ENCODE measurements around the gene SPARCL1. TPM values are rescaled to one million over a fixed set of nuclear protein-coding genes. Genes with fewer than 3 reads are reported as not detected.
A peak's percentile ranks its signal among the peaks of the same experiment; 100 is the strongest.
"Not testable (repeated sequence)": the region's sequence is repeated elsewhere in the genome, so short reads cannot be mapped to it uniquely, and the experiment has no call there.

The SPARCL1 gene, protein sequence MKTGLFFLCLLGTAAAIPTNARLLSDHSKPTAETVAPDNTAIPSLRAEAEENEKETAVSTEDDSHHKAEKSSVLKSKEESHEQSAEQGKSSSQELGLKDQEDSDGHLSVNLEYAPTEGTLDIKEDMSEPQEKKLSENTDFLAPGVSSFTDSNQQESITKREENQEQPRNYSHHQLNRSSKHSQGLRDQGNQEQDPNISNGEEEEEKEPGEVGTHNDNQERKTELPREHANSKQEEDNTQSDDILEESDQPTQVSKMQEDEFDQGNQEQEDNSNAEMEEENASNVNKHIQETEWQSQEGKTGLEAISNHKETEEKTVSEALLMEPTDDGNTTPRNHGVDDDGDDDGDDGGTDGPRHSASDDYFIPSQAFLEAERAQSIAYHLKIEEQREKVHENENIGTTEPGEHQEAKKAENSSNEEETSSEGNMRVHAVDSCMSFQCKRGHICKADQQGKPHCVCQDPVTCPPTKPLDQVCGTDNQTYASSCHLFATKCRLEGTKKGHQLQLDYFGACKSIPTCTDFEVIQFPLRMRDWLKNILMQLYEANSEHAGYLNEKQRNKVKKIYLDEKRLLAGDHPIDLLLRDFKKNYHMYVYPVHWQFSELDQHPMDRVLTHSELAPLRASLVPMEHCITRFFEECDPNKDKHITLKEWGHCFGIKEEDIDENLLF
- total RNA-seq, result 6.3 to 6.7 TPM (median 6.6 TPM) in 3 replicates

DNA sequence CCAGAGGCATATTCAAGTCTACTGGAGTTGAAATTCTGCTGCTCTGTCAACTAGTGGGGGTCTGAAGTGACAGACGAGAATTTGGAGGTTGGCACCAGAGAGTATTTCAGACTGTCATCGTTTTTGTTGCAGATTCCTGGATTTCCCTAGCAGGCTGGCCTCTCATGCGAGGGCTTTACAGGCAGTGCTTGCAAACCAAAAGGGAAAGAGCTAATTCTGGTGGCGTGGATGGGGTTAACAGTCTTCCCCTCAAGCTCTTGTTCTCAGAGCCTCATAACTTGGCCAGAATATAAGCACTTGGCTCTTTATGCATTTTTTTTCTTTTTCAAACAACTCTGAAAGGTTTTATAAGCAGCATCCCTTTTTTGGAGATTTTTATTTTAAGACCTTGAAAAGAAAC is at the start of gene SPARCL1:
Gene SPARCL1, minus strand, starts transcription at position 190 of the 400 bp plus-strand sequence. CDS start 29,802 bp downstream, outside the sequence.
- Mint-ChIP-seq H3K9me3 (peaks cover 12% of the 10 kb centered on the region), H3K27me3 (ENCODE audit: low read depth) (no peaks in the 10 kb centered on the region), H3K27ac (peak within 1 kb of the TSS; percentile 50), H3K36me3 (peaks cover under 1% of the 10 kb centered on the region), H3K4me1 (peaks cover 36% of the 10 kb centered on the region), H3K4me3 (peak within 1 kb of the TSS; percentile 51)
- TF ChIP-seq, protein P1, sequence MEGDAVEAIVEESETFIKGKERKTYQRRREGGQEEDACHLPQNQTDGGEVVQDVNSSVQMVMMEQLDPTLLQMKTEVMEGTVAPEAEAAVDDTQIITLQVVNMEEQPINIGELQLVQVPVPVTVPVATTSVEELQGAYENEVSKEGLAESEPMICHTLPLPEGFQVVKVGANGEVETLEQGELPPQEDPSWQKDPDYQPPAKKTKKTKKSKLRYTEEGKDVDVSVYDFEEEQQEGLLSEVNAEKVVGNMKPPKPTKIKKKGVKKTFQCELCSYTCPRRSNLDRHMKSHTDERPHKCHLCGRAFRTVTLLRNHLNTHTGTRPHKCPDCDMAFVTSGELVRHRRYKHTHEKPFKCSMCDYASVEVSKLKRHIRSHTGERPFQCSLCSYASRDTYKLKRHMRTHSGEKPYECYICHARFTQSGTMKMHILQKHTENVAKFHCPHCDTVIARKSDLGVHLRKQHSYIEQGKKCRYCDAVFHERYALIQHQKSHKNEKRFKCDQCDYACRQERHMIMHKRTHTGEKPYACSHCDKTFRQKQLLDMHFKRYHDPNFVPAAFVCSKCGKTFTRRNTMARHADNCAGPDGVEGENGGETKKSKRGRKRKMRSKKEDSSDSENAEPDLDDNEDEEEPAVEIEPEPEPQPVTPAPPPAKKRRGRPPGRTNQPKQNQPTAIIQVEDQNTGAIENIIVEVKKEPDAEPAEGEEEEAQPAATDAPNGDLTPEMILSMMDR (IDR thresholded peaks at IDR 0.05; ENCODE audit: unreplicated experiment), result no peak
- no peak for DNase-seq (ENCODE audit: low spot score in 2 of 2, unreplicated experiment in 2 of 2)

DNA sequence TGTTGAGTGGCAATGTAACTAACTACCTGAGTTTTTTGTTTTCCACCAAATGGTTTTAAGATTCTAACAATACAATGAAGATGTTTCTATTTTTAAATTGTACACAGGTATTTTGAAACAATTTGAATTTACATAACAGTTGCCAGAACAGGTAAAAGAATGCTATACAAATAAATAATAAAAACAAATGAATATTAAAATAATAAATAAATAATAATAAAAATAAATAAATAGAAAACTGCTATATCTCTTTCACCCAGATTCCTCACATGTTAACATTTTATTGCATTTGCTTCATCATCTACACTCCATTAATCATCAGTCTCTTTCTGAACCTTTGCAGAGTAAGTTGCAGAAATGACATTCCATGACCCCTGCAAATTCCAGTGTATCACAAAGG is 46.8 kb upstream of the SPARCL1 start:
- Mint-ChIP-seq H3K27ac (no peak overlapping the region), H3K9me3 (no peaks in the 10 kb centered on the region), H3K36me3 (no peaks in the 10 kb centered on the region), H3K27me3 (ENCODE audit: low read depth) (peaks cover 2% of the 10 kb centered on the region), H3K4me3 (no peak overlapping the region), H3K4me1 (no peaks in the 10 kb centered on the region)
- TF ChIP-seq, protein P1 (IDR thresholded peaks at IDR 0.05; ENCODE audit: unreplicated experiment), result no peak
- no peak for DNase-seq (ENCODE audit: low spot score in 2 of 2, unreplicated experiment in 2 of 2)

DNA sequence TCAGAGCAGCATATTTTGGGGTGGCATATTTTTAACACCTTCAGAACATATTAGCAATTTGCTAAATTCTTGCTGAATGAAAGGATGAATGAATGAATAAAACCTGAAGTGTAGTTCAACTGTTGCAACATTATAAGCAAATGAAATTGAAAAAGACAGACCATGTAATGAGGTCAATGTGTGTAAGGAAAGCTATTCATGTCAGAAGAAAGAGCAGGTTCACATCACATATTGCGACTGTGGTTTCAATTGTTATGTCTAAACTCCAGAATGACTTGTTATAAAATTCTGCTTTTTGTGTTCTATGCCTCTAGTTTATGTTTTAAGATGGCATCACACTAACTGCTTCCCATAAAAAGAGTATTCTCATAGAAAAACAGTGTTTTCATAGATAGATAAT is 46.2 kb upstream of the SPARCL1 start:
- Mint-ChIP-seq H3K27me3 (ENCODE audit: low read depth) (peaks cover 2% of the 10 kb centered on the region), H3K4me1 (no peaks in the 10 kb centered on the region)

DNA sequence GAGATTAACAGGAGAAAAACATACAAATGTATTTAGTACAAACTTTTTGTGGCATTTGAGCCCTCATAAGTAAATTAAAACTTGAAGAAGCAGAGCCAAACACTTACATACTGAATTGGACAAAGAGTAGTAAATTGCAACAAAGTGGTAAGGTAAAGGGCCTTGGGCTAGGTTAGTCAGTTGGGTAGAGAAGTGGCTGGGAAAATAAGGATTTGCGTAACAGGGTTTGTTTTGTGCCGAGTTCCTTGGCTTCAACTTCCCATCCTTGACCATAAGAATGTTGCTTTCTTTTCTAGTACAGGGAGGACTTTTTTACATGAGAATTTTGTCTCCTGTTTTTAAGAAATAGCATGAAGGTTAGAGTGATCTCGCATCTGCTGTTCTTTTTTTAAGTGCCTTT is 45.8 kb upstream of the SPARCL1 start:
- DNase-seq (ENCODE audit: low spot score in 2 of 2, unreplicated experiment in 2 of 2), result no peak
- Mint-ChIP-seq H3K4me1 (no peaks in the 10 kb centered on the region), H3K4me3 (no peak overlapping the region)

More for the DNA sequence above, 46.2 kb upstream of the SPARCL1 start:
- DNase-seq (ENCODE audit: low spot score in 2 of 2, unreplicated experiment in 2 of 2), result no peak
- Mint-ChIP-seq H3K4me3 (no peak overlapping the region), H3K27ac (no peak overlapping the region), H3K9me3 (no peaks in the 10 kb centered on the region), H3K36me3 (no peaks in the 10 kb centered on the region)
- TF ChIP-seq, protein P1 (IDR thresholded peaks at IDR 0.05; ENCODE audit: unreplicated experiment), result no peak

DNA sequence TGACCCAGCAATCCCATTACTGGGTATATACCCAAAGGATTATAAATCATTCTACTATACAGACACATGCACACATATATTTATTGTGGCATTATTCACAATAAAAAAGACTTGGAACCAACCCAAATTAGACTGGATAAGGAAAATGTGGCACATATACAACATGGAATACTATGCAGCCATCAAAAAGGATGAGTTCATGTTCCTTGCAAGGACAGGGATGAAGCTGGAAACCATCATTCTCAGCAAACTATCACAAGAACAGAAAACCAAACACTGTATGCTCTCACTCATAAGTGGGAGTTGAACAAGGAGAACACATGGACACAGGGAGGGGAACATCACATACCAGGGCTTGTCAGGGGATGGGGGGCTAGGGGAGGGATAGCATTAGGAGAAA is 45.2 kb upstream of the SPARCL1 start:
- H3K4me3 Mint-ChIP-seq; H3K27ac Mint-ChIP-seq; H3K27me3 Mint-ChIP-seq (ENCODE audit: low read depth): not testable (repeated sequence)

More for the DNA sequence above, 45.8 kb upstream of the SPARCL1 start:
- H3K27ac Mint-ChIP-seq, result no peak overlapping the region
- no peaks in the 10 kb centered on the region for H3K9me3 Mint-ChIP-seq
- TF ChIP-seq, protein P1 (IDR thresholded peaks at IDR 0.05; ENCODE audit: unreplicated experiment), result no peak
- H3K36me3 Mint-ChIP-seq, result no peaks in the 10 kb centered on the region
- H3K27me3 Mint-ChIP-seq (ENCODE audit: low read depth), result peaks cover 2% of the 10 kb centered on the region

DNA sequence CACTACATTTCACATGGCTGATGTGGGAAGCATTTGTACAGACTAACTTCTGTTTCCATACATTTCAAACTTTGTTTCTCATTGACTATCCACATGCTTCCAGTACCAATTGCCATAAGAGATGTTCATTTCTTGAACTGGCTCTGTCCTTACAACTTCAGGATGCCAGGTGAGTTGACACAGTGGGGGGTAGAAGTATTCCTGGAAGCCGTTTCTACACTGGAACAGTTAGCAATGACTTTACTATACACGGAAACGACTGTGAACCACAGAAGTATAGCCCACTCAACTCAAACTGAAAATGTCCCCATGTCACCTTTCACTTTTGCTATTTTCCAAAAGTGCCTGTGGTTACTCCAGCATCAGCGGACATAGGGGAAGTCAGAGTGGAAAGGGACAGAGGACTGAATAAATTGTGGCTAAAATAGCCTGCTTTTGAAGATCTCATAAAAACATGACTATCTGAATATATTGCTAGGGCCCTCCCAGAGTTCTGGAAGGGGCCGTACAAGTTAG is 41.2 kb upstream of the SPARCL1 start:
- Mint-ChIP-seq H3K9me3 (peaks cover 4% of the 10 kb centered on the region), H3K27me3 (ENCODE audit: low read depth) (peaks cover 2% of the 10 kb centered on the region), H3K27ac (no peak overlapping the region), H3K36me3 (no peaks in the 10 kb centered on the region), H3K4me3 (no peak overlapping the region), H3K4me1 (peaks cover 2% of the 10 kb centered on the region)
- no peak for DNase-seq (ENCODE audit: low spot score in 2 of 2, unreplicated experiment in 2 of 2)
- TF ChIP-seq, protein P1 (IDR thresholded peaks at IDR 0.05; ENCODE audit: unreplicated experiment), result no peak

More for the DNA sequence above, 45.2 kb upstream of the SPARCL1 start:
- not testable (repeated sequence) for DNase-seq (ENCODE audit: low spot score in 2 of 2, unreplicated experiment in 2 of 2); H3K9me3 Mint-ChIP-seq; H3K4me1 Mint-ChIP-seq; H3K36me3 Mint-ChIP-seq
